Gastrocnemius medialis (tissue), 4 donors: ENCODE data around the gene OTUB1. TPM values are rescaled to one million over a fixed set of nuclear protein-coding genes. Genes with fewer than 3 reads are reported as not detected.

Experiments
- ATAC-seq, 2 donors: fragments of 150-250 bp; one replicate each; pipeline ENCODE4 v1.9.1; 2016
- DNase-seq, 2 donors: peaks; one replicate each; pipeline ENCODE4 v3.0.0-alpha.2; 2019
- H3K27ac ChIP-seq, 4 donors: fragments of 200-600 bp; sonication (generic); 1 replicate in 1 of 4; 2 replicates in 3 of 4; pipeline ENCODE4 v1.5.1; 2016 to 2018; ENCODE audit warnings: mild to moderate bottlenecking in 2 of 4, moderate library complexity in 1 of 4
- H3K27me3 ChIP-seq, 3 donors: fragments of 200-600 bp; sonication (generic) in 2 of 3; 1 replicate in 1 of 3; 2 replicates in 2 of 3; pipeline versions ENCODE4 v1.5.1 to v1.6.0; 2016 to 2019; ENCODE audit warnings: mild to moderate bottlenecking in 1 of 3, moderate library complexity in 1 of 3
- H3K36me3 ChIP-seq, 2 donors: fragments of 200-600 bp; sonication (generic) in 1 of 2; one replicate each; pipeline ENCODE4 v1.5.1; 2017 to 2018
- H3K4me1 ChIP-seq, 2 donors: fragments of 200-600 bp; sonication (generic) in 1 of 2; one replicate each; pipeline ENCODE4 v1.5.1; 2016 to 2017; ENCODE audit warnings: mild to moderate bottlenecking in 2 of 2
- H3K4me3 ChIP-seq, 4 donors: fragments of 200-600 bp; sonication (generic) in 3 of 4; 1 replicate in 1 of 4; 2 replicates in 3 of 4; pipeline ENCODE4 v1.5.1; 2016 to 2019; ENCODE audit warnings: mild to moderate bottlenecking in 2 of 4
- H3K9me3 ChIP-seq, 3 donors: fragments of 200-600 bp; sonication (generic) in 2 of 3; 1 replicate in 1 of 3; 2 replicates in 2 of 3; pipeline ENCODE4 v1.5.1; 2016 to 2019
- CTCF ChIP-seq, 5 experiments: fragments of 450-650 bp in 3 of 5; fragments of 200-600 bp in 2 of 5; sonication (generic) in 2 of 5; IDR thresholded peaks in 4 of 5; conservative IDR thresholded peaks in 1 of 5; 1 replicate in 4 of 5; 2 replicates in 1 of 5; pipeline ENCODE4 v1.5.1; 2016 to 2019; ENCODE audit warnings: antibody characterized with exemption in 5 of 5, mild to moderate bottlenecking in 3 of 5, moderate library complexity in 3 of 5
- POLR2A ChIP-seq, 2 donors: fragments of 450-650 bp; IDR thresholded peaks; one replicate each; pipeline ENCODE4 v1.6.1; 2017; ENCODE audit warnings: antibody characterized with exemption in 2 of 2, mild to moderate bottlenecking in 2 of 2, moderate library complexity in 2 of 2
- in situ Hi-C, 4 donors: fragments of 200-750 bp; cut with MboI; loops; one replicate each; pipeline versions ENCODE4 v1.15.0 to v1.8.0; 2017; ENCODE audit warnings: low sequenced_read_pairs in 4 of 4
- intact Hi-C: fragments of 100-400 bp; cut with DNase I; formaldehyde crosslinking; loops from one replicate; pipeline ENCODE4 v1.15.1; 2023; ENCODE audit warnings: low total_unique reads
- total RNA-seq, 4 donors: library from RNA; depleted of rRNA; stranded (reverse); fragments of >200 nt; gene quantifications; one replicate each; pipeline versions ENCODE4 v1.1.0 to v1.2.3, GENCODE V29; 2016

The OTUB1 gene
- total RNA-seq, 4 donors from 2014 or later: 48.0 to 70.3 (median 59.5) TPM

- in situ Hi-C loops: loop anchor here in 3 of 4 donors (5.0 to 10.0 kb wide), 2 partner anchors 145 to 148 kb away; no protein-coding TSS in a partner anchor
- ATAC-seq: no peak
- peak overlapping the region in 1 of 4 donors; percentile 51 for H3K27ac ChIP-seq
Measured at GRCh38 chr11:63999349-64000025, 13.2 kb downstream of the OTUB1 start.

GRCh38 chr11:64000026-64000739 lies 13.9 kb downstream of the OTUB1 start:
- no peak for TF ChIP-seq POLR2A (IDR thresholded peaks at IDR 0.05)
- peak; percentile 71 to 94 (median 92) for TF ChIP-seq CTCF (IDR thresholded peaks at IDR 0.05 in 4 of 5, conservative IDR thresholded peaks at IDR 0.05 in 1 of 5)
- intact Hi-C loops (loop anchor here (1.0 kb wide), 1 partner anchor 148 kb away; no protein-coding TSS in a partner anchor), in situ Hi-C loops (loop anchor here in 2 of 4 donors (5.0 kb wide), 1 partner anchor 147 kb away; no protein-coding TSS in a partner anchor)
- H3K36me3 ChIP-seq: peaks cover 0 to 28% of the 10 kb centered on the region in 2 donors
- H3K4me1 ChIP-seq: peaks cover 18 to 23% of the 10 kb centered on the region in 2 donors
- ATAC-seq (peak; percentile 74 to 78), DNase-seq (no peak)
- no peaks in the 10 kb centered on the region for H3K27me3 ChIP-seq
- peak overlapping the region in 2 of 4 donors; percentile 39 to 51 for H3K27ac ChIP-seq
- H3K9me3 ChIP-seq: no peaks in the 10 kb centered on the region
- H3K4me3 ChIP-seq: peak overlapping the region; percentile 7 to 41 (median 33)

More at GRCh38 chr11:63999349-64000025, 13.2 kb downstream of the OTUB1 start:
- DNase-seq: no peak
- TF ChIP-seq CTCF (IDR thresholded peaks at IDR 0.05 in 4 of 5, conservative IDR thresholded peaks at IDR 0.05 in 1 of 5) (no peak), POLR2A (IDR thresholded peaks at IDR 0.05) (no peak)
- Histone ChIP-seq H3K9me3 (no peaks in the 10 kb centered on the region), H3K27me3 (no peaks in the 10 kb centered on the region), H3K4me3 (peak overlapping the region in 1 of 4 donors; percentile 7), H3K4me1 (peaks cover 18 to 23% of the 10 kb centered on the region in 2 donors), H3K36me3 (peaks cover 0 to 29% of the 10 kb centered on the region in 2 donors)
- intact Hi-C loops: loop anchor here (1.0 kb wide), 1 partner anchor 149 kb away; no protein-coding TSS in a partner anchor

GRCh38 chr11:64000740-64001483 lies 14.7 kb downstream of the OTUB1 start:
- Histone ChIP-seq H3K4me1 (peaks cover 18 to 23% of the 10 kb centered on the region in 2 donors), H3K27ac (peak overlapping the region in 2 of 4 donors; percentile 39 to 46), H3K9me3 (no peaks in the 10 kb centered on the region), H3K36me3 (peaks cover 0 to 22% of the 10 kb centered on the region in 2 donors), H3K4me3 (peak overlapping the region; percentile 3 to 41 (median 22)), H3K27me3 (no peaks in the 10 kb centered on the region)
- in situ Hi-C loops: loop anchor here in 2 of 4 donors (5.0 kb wide), 1 partner anchor 146 kb away; no protein-coding TSS in a partner anchor
- ATAC-seq (no peak), DNase-seq (no peak)
- intact Hi-C loops: loop anchor here (1.0 kb wide), 1 partner anchor 147 kb away; no protein-coding TSS in a partner anchor
- peak in 3 of 5 experiments; percentile 14 to 48 (median 40) for TF ChIP-seq CTCF (IDR thresholded peaks at IDR 0.05 in 4 of 5, conservative IDR thresholded peaks at IDR 0.05 in 1 of 5)
- TF ChIP-seq POLR2A (IDR thresholded peaks at IDR 0.05): no peak
